Liver (tissue), 9 donors: Measurements from ENCODE around the gene THBS1. TPM values are rescaled to one million over a fixed set of nuclear protein-coding genes. Genes with fewer than 3 reads are reported as not detected.

ENCODE experiments used
- DNase-seq: peaks from one replicate; pipeline ENCODE4 v3.0.0-alpha.2; 2017; ENCODE audit warnings: low spot score
- H3K27ac ChIP-seq, 2 donors: one replicate each; pipeline ENCODE4 v1.7.0; 2013; ENCODE audit warnings: inconsistent platforms in 2 of 2, low read length in 2 of 2, control low read depth in 1 of 2, low read depth in 1 of 2, mild to moderate bottlenecking in 1 of 2
- H3K27me3 ChIP-seq, 4 donors: one replicate each; pipeline versions ENCODE4 v1.6.1 to v1.7.0; 2013; ENCODE audit warnings: low read length in 3 of 4, inconsistent platforms in 1 of 4, mild to moderate bottlenecking in 1 of 4, moderate library complexity in 1 of 4; ENCODE audit not compliant: control insufficient read depth in 4 of 4, insufficient read depth in 4 of 4
- H3K36me3 ChIP-seq, 4 donors: one replicate each; pipeline versions ENCODE4 v1.6.1 to v1.7.0; 2013; ENCODE audit warnings: low read length in 3 of 4, mild to moderate bottlenecking in 3 of 4, low read depth in 1 of 4, moderate library complexity in 1 of 4; ENCODE audit not compliant: control insufficient read depth in 4 of 4, insufficient read depth in 3 of 4
- H3K4me1 ChIP-seq, 4 donors: one replicate each; pipeline versions ENCODE4 v1.6.1 to v1.7.0; 2013; ENCODE audit warnings: low read length in 3 of 4, mild to moderate bottlenecking in 3 of 4, moderate library complexity in 1 of 4; ENCODE audit not compliant: control insufficient read depth in 4 of 4, insufficient read depth in 4 of 4
- H3K4me3 ChIP-seq, 3 donors: one replicate each; pipeline versions ENCODE4 v1.6.1 to v1.7.0; 2013; ENCODE audit warnings: low read length in 3 of 3, control low read depth in 1 of 3, low read depth in 1 of 3, mild to moderate bottlenecking in 1 of 3
- H3K9ac ChIP-seq, 2 donors: one replicate each; pipeline ENCODE4 v1.7.0; 2013; ENCODE audit warnings: low read length in 2 of 2, mild to moderate bottlenecking in 2 of 2, moderate library complexity in 2 of 2, control low read depth in 1 of 2, low read depth in 1 of 2
- H3K9me3 ChIP-seq, 4 donors: one replicate each; pipeline versions ENCODE4 v1.6.1 to v1.7.0; 2013; ENCODE audit warnings: low read length in 3 of 4; ENCODE audit not compliant: control insufficient read depth in 4 of 4
- GABPA ChIP-seq, 2 donors: IDR thresholded peaks in 1 of 2; conservative IDR thresholded peaks in 1 of 2; 2 replicates each; pipeline ENCODE4 v1.6.1; 2016; ENCODE audit warnings: antibody characterized with exemption in 2 of 2, mild to moderate bottlenecking in 1 of 2, moderate library complexity in 1 of 2
- HNF4G ChIP-seq: IDR thresholded peaks from 2 replicates; pipeline ENCODE4 v1.6.1; 2016; ENCODE audit warnings: antibody characterized with exemption
- SP1 ChIP-seq: IDR thresholded peaks from 2 replicates; pipeline ENCODE4 v1.6.1; 2018; ENCODE audit warnings: antibody characterized with exemption, mild to moderate bottlenecking
- TAF1 ChIP-seq: conservative IDR thresholded peaks from 2 replicates; pipeline ENCODE4 v1.6.1; 2016; ENCODE audit warnings: antibody characterized with exemption, mild to moderate bottlenecking
- WGBS: extraction: QIAGEN DNeasy Blood & Tissue Kit; methylation state at CpG from one replicate; pipeline ENCODE4 v1.1.7; 2013; 5-methylcytosine and 5-hydroxymethylcytosine counted together
- polyA plus RNA-seq, 2 donors: library from polyadenylated mRNA; stranded (reverse) in 1 of 2; unstranded in 1 of 2; fragments of 200-250 nt in 1 of 2; fragments of >200 nt in 1 of 2; fragmentation: Nextera tagmentation in 1 of 2; extraction: Ambion mirVana in 1 of 2; gene quantifications; one replicate each; pipeline versions ENCODE4 v1.2.1 to v1.2.3, GENCODE V29; 2013 to 2015
- total RNA-seq, 2 donors: library from RNA; depleted of rRNA; stranded (reverse); fragments of >200 nt; gene quantifications; one replicate each; pipeline ENCODE4 v1.2.3, GENCODE V29; 2014
- TF ChIP-seq, protein P1 (sequence below): IDR thresholded peaks from 2 replicates; pipeline ENCODE4 v1.6.1; 2016; ENCODE audit warnings: antibody characterized with exemption
- TF ChIP-seq, protein P2 (sequence below): IDR thresholded peaks from 2 replicates; pipeline ENCODE4 v1.6.1; 2016; ENCODE audit warnings: antibody characterized with exemption, mild to moderate bottlenecking
- TF ChIP-seq, protein P3 (sequence below): IDR thresholded peaks from 2 replicates; pipeline ENCODE4 v1.6.1; 2016; ENCODE audit warnings: antibody characterized with exemption
- donor health status: healthy.
- donor health status: healthy.
- donor health status: healthy.
- donor health status: healthy.
- donor health status: healthy.

THBS1 gene
- total and polyA plus RNA-seq, 4 donors: 8.9 to 73.6 (median 22.6) TPM

DNA sequence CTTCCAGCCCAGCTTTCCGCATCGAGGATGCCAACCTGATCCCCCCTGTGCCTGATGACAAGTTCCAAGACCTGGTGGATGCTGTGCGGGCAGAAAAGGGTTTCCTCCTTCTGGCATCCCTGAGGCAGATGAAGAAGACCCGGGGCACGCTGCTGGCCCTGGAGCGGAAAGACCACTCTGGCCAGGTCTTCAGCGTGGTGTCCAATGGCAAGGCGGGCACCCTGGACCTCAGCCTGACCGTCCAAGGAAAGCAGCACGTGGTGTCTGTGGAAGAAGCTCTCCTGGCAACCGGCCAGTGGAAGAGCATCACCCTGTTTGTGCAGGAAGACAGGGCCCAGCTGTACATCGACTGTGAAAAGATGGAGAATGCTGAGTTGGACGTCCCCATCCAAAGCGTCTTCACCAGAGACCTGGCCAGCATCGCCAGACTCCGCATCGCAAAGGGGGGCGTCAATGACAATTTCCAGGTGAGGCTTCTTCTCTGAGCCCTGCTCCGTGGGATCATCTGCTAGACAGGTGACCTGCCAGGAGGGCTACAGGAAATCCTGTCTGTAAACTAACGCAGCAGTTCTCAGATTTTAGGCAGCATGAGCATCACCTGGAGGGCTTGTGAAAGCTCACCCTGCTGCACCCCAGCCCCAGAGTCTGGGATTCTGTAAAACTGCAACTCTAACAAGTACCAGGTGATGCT is 1.6 kb downstream of the THBS1 start:
- H3K36me3 ChIP-seq: peaks cover 0 to 29% (median 14%) of the 10 kb centered on the region in 4 donors
- peak overlapping the region in 1 of 2 donors; percentile 33 for H3K9ac ChIP-seq
- peak overlapping the region; percentile 46 to 85 (median 64) for H3K4me3 ChIP-seq
- no peaks in the 10 kb centered on the region for H3K27me3 ChIP-seq
- 71% methylated on average over 20 of the region's 20 CpGs for WGBS
- TF ChIP-seq SP1: no peak
- H3K4me1 ChIP-seq: peaks cover 4 to 58% (median 30%) of the 10 kb centered on the region in 4 donors
- H3K27ac ChIP-seq: peak overlapping the region; percentile 3 to 78
- no peak for DNase-seq
- H3K9me3 ChIP-seq: no peaks in the 10 kb centered on the region

DNA sequence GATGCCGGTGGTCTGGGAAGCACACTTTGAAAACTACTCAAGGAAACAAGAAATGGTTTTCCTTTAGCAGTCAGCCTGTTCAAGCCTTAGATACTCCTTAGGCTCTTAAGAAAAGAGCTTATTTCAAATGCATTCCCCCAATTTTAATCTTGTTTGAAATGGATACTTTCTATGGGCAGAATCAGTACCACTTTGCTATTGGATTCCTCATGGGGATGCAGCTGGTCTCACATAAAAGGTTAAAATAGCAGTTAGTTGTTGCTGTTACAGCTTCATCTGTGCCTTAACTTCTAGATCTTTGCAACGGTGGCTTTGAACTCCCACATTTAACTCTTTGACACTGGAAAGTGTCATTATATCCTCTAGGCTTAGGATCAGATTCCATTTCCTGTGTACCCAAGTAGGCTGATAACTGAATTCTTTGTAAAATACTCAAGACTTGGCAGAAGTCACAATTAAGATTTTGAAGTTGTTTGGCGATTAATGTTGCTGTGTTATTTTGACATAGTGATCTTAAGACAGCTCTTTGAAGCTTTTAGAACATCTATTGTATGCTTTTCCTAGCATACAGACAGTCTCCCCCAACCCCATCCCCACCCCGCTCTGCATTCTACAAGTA is 2.2 kb downstream of the THBS1 start:
- WGBS: 72% methylated on average over 4 of the region's 4 CpGs

More for the DNA sequence above, 2.2 kb downstream of the THBS1 start:
- no peak for TF ChIP-seq GABPA (IDR thresholded peaks at IDR 0.05 in 1 of 2, conservative IDR thresholded peaks at IDR 0.05 in 1 of 2)
- TF ChIP-seq, protein P1, sequence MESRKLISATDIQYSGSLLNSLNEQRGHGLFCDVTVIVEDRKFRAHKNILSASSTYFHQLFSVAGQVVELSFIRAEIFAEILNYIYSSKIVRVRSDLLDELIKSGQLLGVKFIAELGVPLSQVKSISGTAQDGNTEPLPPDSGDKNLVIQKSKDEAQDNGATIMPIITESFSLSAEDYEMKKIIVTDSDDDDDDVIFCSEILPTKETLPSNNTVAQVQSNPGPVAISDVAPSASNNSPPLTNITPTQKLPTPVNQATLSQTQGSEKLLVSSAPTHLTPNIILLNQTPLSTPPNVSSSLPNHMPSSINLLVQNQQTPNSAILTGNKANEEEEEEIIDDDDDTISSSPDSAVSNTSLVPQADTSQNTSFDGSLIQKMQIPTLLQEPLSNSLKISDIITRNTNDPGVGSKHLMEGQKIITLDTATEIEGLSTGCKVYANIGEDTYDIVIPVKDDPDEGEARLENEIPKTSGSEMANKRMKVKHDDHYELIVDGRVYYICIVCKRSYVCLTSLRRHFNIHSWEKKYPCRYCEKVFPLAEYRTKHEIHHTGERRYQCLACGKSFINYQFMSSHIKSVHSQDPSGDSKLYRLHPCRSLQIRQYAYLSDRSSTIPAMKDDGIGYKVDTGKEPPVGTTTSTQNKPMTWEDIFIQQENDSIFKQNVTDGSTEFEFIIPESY: no peak
- no peak for TF ChIP-seq SP1
- TF ChIP-seq, protein P2, sequence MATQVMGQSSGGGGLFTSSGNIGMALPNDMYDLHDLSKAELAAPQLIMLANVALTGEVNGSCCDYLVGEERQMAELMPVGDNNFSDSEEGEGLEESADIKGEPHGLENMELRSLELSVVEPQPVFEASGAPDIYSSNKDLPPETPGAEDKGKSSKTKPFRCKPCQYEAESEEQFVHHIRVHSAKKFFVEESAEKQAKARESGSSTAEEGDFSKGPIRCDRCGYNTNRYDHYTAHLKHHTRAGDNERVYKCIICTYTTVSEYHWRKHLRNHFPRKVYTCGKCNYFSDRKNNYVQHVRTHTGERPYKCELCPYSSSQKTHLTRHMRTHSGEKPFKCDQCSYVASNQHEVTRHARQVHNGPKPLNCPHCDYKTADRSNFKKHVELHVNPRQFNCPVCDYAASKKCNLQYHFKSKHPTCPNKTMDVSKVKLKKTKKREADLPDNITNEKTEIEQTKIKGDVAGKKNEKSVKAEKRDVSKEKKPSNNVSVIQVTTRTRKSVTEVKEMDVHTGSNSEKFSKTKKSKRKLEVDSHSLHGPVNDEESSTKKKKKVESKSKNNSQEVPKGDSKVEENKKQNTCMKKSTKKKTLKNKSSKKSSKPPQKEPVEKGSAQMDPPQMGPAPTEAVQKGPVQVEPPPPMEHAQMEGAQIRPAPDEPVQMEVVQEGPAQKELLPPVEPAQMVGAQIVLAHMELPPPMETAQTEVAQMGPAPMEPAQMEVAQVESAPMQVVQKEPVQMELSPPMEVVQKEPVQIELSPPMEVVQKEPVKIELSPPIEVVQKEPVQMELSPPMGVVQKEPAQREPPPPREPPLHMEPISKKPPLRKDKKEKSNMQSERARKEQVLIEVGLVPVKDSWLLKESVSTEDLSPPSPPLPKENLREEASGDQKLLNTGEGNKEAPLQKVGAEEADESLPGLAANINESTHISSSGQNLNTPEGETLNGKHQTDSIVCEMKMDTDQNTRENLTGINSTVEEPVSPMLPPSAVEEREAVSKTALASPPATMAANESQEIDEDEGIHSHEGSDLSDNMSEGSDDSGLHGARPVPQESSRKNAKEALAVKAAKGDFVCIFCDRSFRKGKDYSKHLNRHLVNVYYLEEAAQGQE: no peak
- TF ChIP-seq, protein P3, sequence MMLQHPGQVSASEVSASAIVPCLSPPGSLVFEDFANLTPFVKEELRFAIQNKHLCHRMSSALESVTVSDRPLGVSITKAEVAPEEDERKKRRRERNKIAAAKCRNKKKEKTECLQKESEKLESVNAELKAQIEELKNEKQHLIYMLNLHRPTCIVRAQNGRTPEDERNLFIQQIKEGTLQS: no peak
- no peak for TF ChIP-seq HNF4G
- no peak for TF ChIP-seq TAF1
- peak overlapping the region; percentile 46 to 85 (median 64) for H3K4me3 ChIP-seq
- peaks cover 0 to 33% (median 16%) of the 10 kb centered on the region in 4 donors for H3K36me3 ChIP-seq
- no peak for DNase-seq
- peaks cover 6 to 65% (median 36%) of the 10 kb centered on the region in 4 donors for H3K4me1 ChIP-seq
- no peaks in the 10 kb centered on the region for H3K9me3 ChIP-seq
- H3K9ac ChIP-seq: no peak overlapping the region
- no peaks in the 10 kb centered on the region for H3K27me3 ChIP-seq
- H3K27ac ChIP-seq: peak overlapping the region; percentile 3 to 4
